HepG2 (cell line): ENCODE data around the gene NMRAL1. TPM values are rescaled to one million over a fixed set of nuclear protein-coding genes. Genes with fewer than 3 reads are reported as not detected.

Experiments
- ATAC-seq: fragments of 200-7000 bp; cut with Tn5 transposase; 3 replicates; pipeline ENCODE4 v1.9.1; 2020; ENCODE audit warnings: mild to moderate bottlenecking, moderate library complexity
- BruUV-seq: library from RNA; stranded (reverse); fragments of 400-500 nt; replicated peaks from 2 replicates; lab custom pipeline; 2021; lab: Mats Ljungman, UMichigan
- CTCF ChIA-PET: fragments of 300-600 bp; formaldehyde crosslinking; extraction: SDS; loops from one replicate; lab custom pipeline; 2021; ENCODE audit warnings: low total read pairs, inconsistent platforms, low intra/inter-chr PET ratio; lab: Yijun Ruan, JAX
- POLR2A ChIA-PET: fragments of 350-600 bp; sonication (Branson Sonifier 250); formaldehyde crosslinking; loops from one replicate; lab custom pipeline; 2020; ENCODE audit warnings: antibody characterized with exemption, inconsistent platforms; lab: Yijun Ruan, JAX
- DNase-seq: peaks from one replicate; pipeline ENCODE4 v3.0.0-alpha.2; 2015; ENCODE audit warnings: low spot score
- FAIRE-seq: peaks from 3 replicates; lab custom pipeline; 2011; peaks lifted over from hg19 to GRCh38; lab: Jason Lieb, UNC
- H2AFZ ChIP-seq: one replicate; pipeline ENCODE4 v1.6.1; 2011; ENCODE audit warnings: low read length, inconsistent platforms
- H3K27ac ChIP-seq: fragments of 300-600 bp; 3 replicates; pipeline ENCODE4 v1.8.0; 2011; ENCODE audit warnings: mixed run types, mild to moderate bottlenecking, mixed read lengths, low read length, inconsistent platforms; ENCODE audit not compliant: insufficient read depth; ENCODE audit errors: extremely low read length
- H3K27me3 ChIP-seq, 2 experiments: fragments of 200-600 bp in 1 of 2; 2 replicates in 1 of 2; 3 replicates in 1 of 2; pipeline versions ENCODE4 v1.6.0 to v1.8.0; 2011; ENCODE audit warnings: low read length in 2 of 2, mild to moderate bottlenecking in 2 of 2, moderate library complexity in 2 of 2, inconsistent platforms in 1 of 2; ENCODE audit not compliant: insufficient read depth in 2 of 2, control insufficient read depth in 1 of 2
- H3K36me3 ChIP-seq, 2 experiments: fragments of 200-600 bp in 1 of 2; replicated peaks in 1 of 2; 2 replicates in 1 of 2; 3 replicates in 1 of 2; pipeline versions ENCODE4 v1.5.1 to v1.8.0; 2011; ENCODE audit warnings: low read length in 2 of 2, inconsistent platforms in 1 of 2; ENCODE audit not compliant: insufficient read depth in 2 of 2, control insufficient read depth in 1 of 2
- H3K4me1 ChIP-seq: 2 replicates; pipeline ENCODE4 v1.5.1; 2012; ENCODE audit warnings: low read length, inconsistent platforms; ENCODE audit not compliant: insufficient read depth
- H3K4me2 ChIP-seq: 2 replicates; pipeline ENCODE4 v1.6.0; 2011; ENCODE audit warnings: low read depth, low read length, inconsistent platforms
- H3K4me3 ChIP-seq, 3 experiments: fragments of 200-600 bp in 1 of 3; sonication (generic), shearing (Covaris generic) in 1 of 3; replicated peaks in 1 of 3; 2 replicates each; pipeline ENCODE4 v1.5.1; 2011 to 2016; ENCODE audit warnings: low read length in 3 of 3, inconsistent platforms in 2 of 3, low read depth in 2 of 3, mild to moderate bottlenecking in 2 of 3, control low read depth in 1 of 3, mixed read lengths in 1 of 3; ENCODE audit not compliant: insufficient read depth in 1 of 3
- H3K79me2 ChIP-seq: one replicate; pipeline ENCODE4 v1.6.1; 2011; ENCODE audit warnings: low read length, inconsistent platforms; ENCODE audit not compliant: insufficient read depth
- H3K9ac ChIP-seq: 2 replicates; pipeline ENCODE4 v1.6.0; 2011; ENCODE audit warnings: mild to moderate bottlenecking, low read depth, low read length, inconsistent platforms; ENCODE audit not compliant: insufficient read depth
- H3K9me3 ChIP-seq: 2 replicates; pipeline ENCODE4 v1.5.1; 2012; ENCODE audit warnings: mild to moderate bottlenecking, low read length
- H4K20me1 ChIP-seq: 2 replicates; pipeline ENCODE4 v1.6.0; 2011; ENCODE audit warnings: inconsistent platforms, mild to moderate bottlenecking, low read length, moderate library complexity; ENCODE audit not compliant: insufficient read depth
- DRAP1 ChIP-seq: IDR thresholded peaks from 2 replicates; pipeline ENCODE4 v1.6.1; 2016; ENCODE audit warnings: missing genetic modification reagents, missing compliant biosample characterization
- HES4 ChIP-seq: sonication (generic); formaldehyde crosslinking; IDR thresholded peaks from 2 replicates; pipeline ENCODE4 v1.9.0; 2021; ENCODE audit warnings: mild to moderate bottlenecking, missing genetic modification reagents, borderline replicate concordance
- HMG20B ChIP-seq: conservative IDR thresholded peaks from 2 replicates; pipeline ENCODE4 v1.6.1; 2016; ENCODE audit warnings: missing genetic modification reagents, missing compliant biosample characterization
- JUN ChIP-seq: sonication (generic); formaldehyde crosslinking; IDR thresholded peaks from 2 replicates; pipeline ENCODE4 v1.4.0; 2020; ENCODE audit warnings: mild to moderate bottlenecking, missing genetic modification reagents
- MXI1 ChIP-seq: IDR thresholded peaks from 3 replicates; pipeline ENCODE4 v1.6.1; 2012; ENCODE audit warnings: low read depth, low read length, inconsistent platforms, borderline replicate concordance
- ZMYM2 ChIP-seq: sonication (generic); formaldehyde crosslinking; IDR thresholded peaks from 2 replicates; pipeline ENCODE4 v1.8.0; 2022; ENCODE audit warnings: mild to moderate bottlenecking, missing genetic modification reagents
- ZNF205 ChIP-seq: IDR thresholded peaks from 2 replicates; pipeline ENCODE4 v1.6.1; 2018; ENCODE audit warnings: missing biosample characterization, missing genetic modification reagents
- ZNF501 ChIP-seq: sonication (generic); formaldehyde crosslinking; IDR thresholded peaks from 2 replicates; pipeline ENCODE4 v1.5.1; 2020; ENCODE audit warnings: mild to moderate bottlenecking, moderate library complexity, missing genetic modification reagents
- ZNF609 ChIP-seq: sonication (generic); formaldehyde crosslinking; IDR thresholded peaks from 2 replicates; pipeline ENCODE4 v1.4.0; 2020; ENCODE audit warnings: mild to moderate bottlenecking, missing genetic modification reagents, borderline replicate concordance
- WGBS: methylation state at CpG from one replicate; pipeline ENCODE4 v1.1.6; 2017; ENCODE audit warnings: low lambda C conversion rate; 5-methylcytosine and 5-hydroxymethylcytosine counted together
- in situ Hi-C: cut with HindIII; loops from 2 replicates; pipeline ENCODE4 v1.10.0; 2017; ENCODE audit warnings: low pct_unique_long_range_greater_than_20kb; ENCODE audit not compliant: extremely low pct_ligation_motif_present
- intact Hi-C: fragments of 100-400 bp; cut with micrococcal nuclease; formaldehyde crosslinking; loops from one replicate; pipeline ENCODE4 v1.10.0; 2022; ENCODE audit not compliant: unreplicated experiment
- polyA plus RNA-seq, 8 experiments: library from polyadenylated mRNA; depleted of rRNA in 3 of 8; stranded (reverse) in 7 of 8; unstranded in 1 of 8; fragments of >200 nt; fragmentation: Illumina TruSeq in 4 of 8; extraction: Trizol in 4 of 8; gene quantifications; 2 replicates each; pipeline versions ENCODE4 v1.2.1 to v1.2.3, GENCODE V29; 2011 to 2016; ENCODE audit warnings: low read depth in 4 of 8, missing spikeins in 1 of 8, mixed read lengths in 1 of 8; ENCODE audit not compliant: insufficient read depth in 1 of 8
- total RNA-seq, 5 experiments: library from RNA; depleted of rRNA; stranded (reverse); fragments of >200 nt; fragmentation: Illumina TruSeq; extraction: Trizol; gene quantifications; 2 replicates each; pipeline ENCODE4 v1.2.3, GENCODE V29; 2016; ENCODE audit warnings: low read depth in 1 of 5
- TF ChIP-seq, protein P1 (sequence below): sonication (generic); formaldehyde crosslinking; IDR thresholded peaks from 2 replicates; pipeline ENCODE4 v1.4.0; 2020; ENCODE audit warnings: missing genetic modification reagents
- TF ChIP-seq, protein P2 (sequence below): sonication (generic); formaldehyde crosslinking; IDR thresholded peaks from 2 replicates; pipeline ENCODE4 v1.8.1; 2023; ENCODE audit warnings: mild to moderate bottlenecking, moderate library complexity, missing genetic modification reagents

The NMRAL1 gene
- total and polyA plus RNA-seq, 2 of the 13 experiments (the other 11 are each of a cell fraction or from before 2014, with no cell fraction given) = 30.8 to 33.1 TPM

- TF ChIP-seq HES4 = no peak; the same call in 1 of the 2 replicates
- TF ChIP-seq DRAP1 (CRISPR knock-in tag) = peak; percentile 38; the same call in 1 of the 2 replicates
- TF ChIP-seq HMG20B (CRISPR knock-in tag) = no peak
- no peak for TF ChIP-seq ZNF205 (CRISPR knock-in tag)
- peak; percentile 93 for TF ChIP-seq ZMYM2 (CRISPR knock-in tag)
- TF ChIP-seq, protein P1, sequence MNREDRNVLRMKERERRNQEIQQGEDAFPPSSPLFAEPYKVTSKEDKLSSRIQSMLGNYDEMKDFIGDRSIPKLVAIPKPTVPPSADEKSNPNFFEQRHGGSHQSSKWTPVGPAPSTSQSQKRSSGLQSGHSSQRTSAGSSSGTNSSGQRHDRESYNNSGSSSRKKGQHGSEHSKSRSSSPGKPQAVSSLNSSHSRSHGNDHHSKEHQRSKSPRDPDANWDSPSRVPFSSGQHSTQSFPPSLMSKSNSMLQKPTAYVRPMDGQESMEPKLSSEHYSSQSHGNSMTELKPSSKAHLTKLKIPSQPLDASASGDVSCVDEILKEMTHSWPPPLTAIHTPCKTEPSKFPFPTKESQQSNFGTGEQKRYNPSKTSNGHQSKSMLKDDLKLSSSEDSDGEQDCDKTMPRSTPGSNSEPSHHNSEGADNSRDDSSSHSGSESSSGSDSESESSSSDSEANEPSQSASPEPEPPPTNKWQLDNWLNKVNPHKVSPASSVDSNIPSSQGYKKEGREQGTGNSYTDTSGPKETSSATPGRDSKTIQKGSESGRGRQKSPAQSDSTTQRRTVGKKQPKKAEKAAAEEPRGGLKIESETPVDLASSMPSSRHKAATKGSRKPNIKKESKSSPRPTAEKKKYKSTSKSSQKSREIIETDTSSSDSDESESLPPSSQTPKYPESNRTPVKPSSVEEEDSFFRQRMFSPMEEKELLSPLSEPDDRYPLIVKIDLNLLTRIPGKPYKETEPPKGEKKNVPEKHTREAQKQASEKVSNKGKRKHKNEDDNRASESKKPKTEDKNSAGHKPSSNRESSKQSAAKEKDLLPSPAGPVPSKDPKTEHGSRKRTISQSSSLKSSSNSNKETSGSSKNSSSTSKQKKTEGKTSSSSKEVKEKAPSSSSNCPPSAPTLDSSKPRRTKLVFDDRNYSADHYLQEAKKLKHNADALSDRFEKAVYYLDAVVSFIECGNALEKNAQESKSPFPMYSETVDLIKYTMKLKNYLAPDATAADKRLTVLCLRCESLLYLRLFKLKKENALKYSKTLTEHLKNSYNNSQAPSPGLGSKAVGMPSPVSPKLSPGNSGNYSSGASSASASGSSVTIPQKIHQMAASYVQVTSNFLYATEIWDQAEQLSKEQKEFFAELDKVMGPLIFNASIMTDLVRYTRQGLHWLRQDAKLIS = no peak
- no peak for TF ChIP-seq JUN (CRISPR knock-in tag)
- TF ChIP-seq, all 625 proteins: peak for 259
These were observed 13.0 kb downstream of the NMRAL1 start (continued) for GRCh38 chr16:4461250-4462085.

GRCh38 chr16:4460936-4461249, 13.5 kb downstream of the NMRAL1 start:
- H3K79me2 ChIP-seq = no peaks in the 10 kb centered on the region
- H3K27ac ChIP-seq = peak overlapping the region; percentile 98
- no peaks in the 10 kb centered on the region for H4K20me1 ChIP-seq
- in situ Hi-C loops = no loop called here
- DNase-seq (no peak), ATAC-seq (no peak), FAIRE-seq (no peak)
- 32% methylated on average over 5 of the region's 5 CpGs for WGBS
- H3K4me1 ChIP-seq = peaks cover 64% of the 10 kb centered on the region
- H3K36me3 ChIP-seq = peaks cover 10 to 14% of the 10 kb centered on the region in 2 experiments; a peak in 4 of 5 replicates
- H3K9me3 ChIP-seq = no peaks in the 10 kb centered on the region
- H3K27me3 ChIP-seq = no peaks in the 10 kb centered on the region
- TSS peak; percentile 43 for BruUV-seq
- H3K4me2 ChIP-seq = peak overlapping the region; percentile 83
- ChIA-PET POLR2A (interaction anchor here (0.6 to 8.2 kb wide), 9 partner anchors 9 to 90 kb away, joined by 3 to 175 read pairs (median 3); partner anchors contain the start of genes HMOX2, NMRAL1 and VASN), CTCF (interaction anchor here (0.5 kb wide), 1 partner anchor 33 kb away, joined by 3 read pairs; no protein-coding TSS in a partner anchor)
- H3K4me3 ChIP-seq = peak overlapping the region in 1 of 3 experiments; percentile 67; a peak in 2 of 6 replicates
- intact Hi-C loops = loop anchor here (1.0 kb wide), 1 partner anchor 13 kb away; the partner anchor contains the start of gene NMRAL1
- no peak overlapping the region for H2AFZ ChIP-seq
- peak overlapping the region; percentile 62 for H3K9ac ChIP-seq
- TF ChIP-seq ZNF609 (CRISPR knock-in tag) = no peak
- TF ChIP-seq MXI1 = peak; percentile 59; the same call in 1 of the 3 replicates
- TF ChIP-seq, protein P2, sequence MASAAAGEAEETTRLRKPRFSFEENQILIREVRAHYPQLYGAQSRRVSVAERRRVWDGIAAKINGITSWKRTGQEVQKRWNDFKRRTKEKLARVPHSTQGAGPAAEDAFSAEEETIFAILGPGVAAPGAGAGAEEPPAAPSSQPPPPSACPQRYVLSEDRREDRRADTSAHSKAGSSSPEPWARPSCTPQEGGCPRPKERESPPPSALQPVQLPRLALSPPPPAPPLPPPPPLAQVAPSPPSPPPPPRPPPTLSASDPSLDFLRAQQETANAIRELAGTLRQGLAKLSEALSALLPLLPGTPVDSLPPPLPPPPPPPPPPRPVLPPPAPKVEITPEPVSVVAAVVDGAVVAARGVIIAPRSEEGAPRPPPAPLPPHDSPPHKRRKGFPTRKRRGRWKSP (CRISPR knock-in tag) = peak; percentile 0; the same call in 1 of the 2 replicates
- 0 out of 2 replicates have a peak, but pooled peaks have one; percentile 39 for TF ChIP-seq ZNF501
